HG03159 (cell line): ENCODE results near the gene RPL14.
A peak's percentile ranks its signal among the peaks of the same experiment; 100 is the strongest.
"Not testable (repeated sequence)": the region's sequence is repeated elsewhere in the genome, so short reads cannot be mapped to it uniquely, and the experiment has no call there.

Source experiments
- ATAC-seq: cut with Tn5 transposase; IDR thresholded peaks from one replicate; pipeline ENCODE4 v1.9.1; 2021; ENCODE audit warnings: mild to moderate bottlenecking, moderate library complexity; ENCODE audit not compliant: unreplicated experiment

RPL14 gene

GRCh38 chr3:40462838-40463237, 5.7 kb downstream of the RPL14 start:
- ATAC-seq, result not testable (repeated sequence)

- no peak for ATAC-seq
Observed at GRCh38 chr3:40463579-40463978, 6.4 kb downstream of the RPL14 start.

GRCh38 chr3:40464339-40465110, 7.4 kb downstream of the RPL14 start:
- no peak for ATAC-seq

GRCh38 chr3:40465111-40465407, 7.9 kb downstream of the RPL14 start:
- ATAC-seq, result no peak

GRCh38 chr3:40465456-40465855, 8.3 kb downstream of the RPL14 start:
- no peak for ATAC-seq

- ATAC-seq, result no peak
Observed at GRCh38 chr3:40468018-40468417, 10.9 kb downstream of the RPL14 start.

- ATAC-seq, result no peak
Observed at GRCh38 chr3:40470701-40471100, 13.6 kb downstream of the RPL14 start.

GRCh38 chr3:40476478-40477470, 19.6 kb downstream of the RPL14 start, which contains the start of gene ZNF619:
Gene ZNF619 (plus strand): TSS chr3:40477122. CDS start chr3:40477980, 858 bp downstream.
- peak; percentile 72 for ATAC-seq

- no peak for ATAC-seq
Observed at GRCh38 chr3:40477666-40478065, 20.5 kb downstream of the RPL14 start.

- no peak for ATAC-seq
Observed at GRCh38 chr3:40487172-40487571, 30.0 kb downstream of the RPL14 start.

- ATAC-seq, result no peak
Observed at GRCh38 chr3:40490916-40491315, 33.8 kb downstream of the RPL14 start.

GRCh38 chr3:40494698-40495097, 37.6 kb downstream of the RPL14 start:
- ATAC-seq, result no peak

GRCh38 chr3:40497288-40497687, 40.1 kb downstream of the RPL14 start:
- no peak for ATAC-seq

GRCh38 chr3:40499952-40500351, 42.8 kb downstream of the RPL14 start:
- ATAC-seq, result no peak

- no peak for ATAC-seq
Observed at GRCh38 chr3:40502034-40502433, 44.9 kb downstream of the RPL14 start.

- no peak for ATAC-seq
Observed at GRCh38 chr3:40504636-40505430, 47.7 kb downstream of the RPL14 start.

- peak; percentile 81 for ATAC-seq
Observed at GRCh38 chr3:40505599-40506462, 48.7 kb downstream of the RPL14 start, which contains the start of gene ZNF620. Gene ZNF620 (plus strand): TSS chr3:40506039. CDS start chr3:40506353, 314 bp downstream.

- no peak for ATAC-seq
Observed at GRCh38 chr3:40511031-40511718, 54.0 kb downstream of the RPL14 start.

GRCh38 chr3:40516201-40516600, 59.1 kb downstream of the RPL14 start:
- ATAC-seq, result no peak
